Measurements from ENCODE around the gene SHROOM3. TPM values are rescaled to one million over a fixed set of nuclear protein-coding genes. Genes with fewer than 3 reads are reported as not detected.

Gene SHROOM3
- total and polyA plus RNA-seq, 2 of the 13 experiments (the other 11 are each of a cell fraction or from before 2014, with no cell fraction given), result 0.01 TPM; not detected in 1

GRCh38 chr4:76622126-76622525 lies 187.1 kb downstream of the SHROOM3 start:
- intact Hi-C loops (cut with micrococcal nuclease; ENCODE audit: unreplicated experiment), result no loop called here
- ChIA-PET POLR2A (no interaction called here), CTCF (ENCODE audit: low intra/inter-chr PET ratio, low total read pairs) (no interaction called here)
- H3K79me2 ChIP-seq (ENCODE audit: insufficient read depth, low read length), result no peaks in the 10 kb centered on the region
- BruUV-seq (replicated peaks), result no TSS peak
- H4K20me1 ChIP-seq (ENCODE audit: insufficient read depth, low read length), result no peaks in the 10 kb centered on the region
- H3K9me3 ChIP-seq (ENCODE audit: low read length), result no peaks in the 10 kb centered on the region
- no peaks in the 10 kb centered on the region for H3K36me3 ChIP-seq (replicated peaks in 1 of 2; ENCODE audit: control insufficient read depth in 1 of 2, insufficient read depth in 2 of 2, low read length in 2 of 2)
- no peaks in the 10 kb centered on the region for H3K4me1 ChIP-seq (ENCODE audit: insufficient read depth, low read length)
- TF ChIP-seq ZNF710 (CRISPR knock-in tag; IDR thresholded peaks at IDR 0.05; ENCODE audit: borderline replicate concordance), result no peak
- TF ChIP-seq ZNF17 (CRISPR knock-in tag; IDR thresholded peaks at IDR 0.05), result no peak
- no peak for TF ChIP-seq ELF1 (CRISPR knock-in tag; IDR thresholded peaks at IDR 0.05)
- TF ChIP-seq ZKSCAN1 (IDR thresholded peaks at IDR 0.05; ENCODE audit: low read length), result no peak
- TF ChIP-seq, protein P1, sequence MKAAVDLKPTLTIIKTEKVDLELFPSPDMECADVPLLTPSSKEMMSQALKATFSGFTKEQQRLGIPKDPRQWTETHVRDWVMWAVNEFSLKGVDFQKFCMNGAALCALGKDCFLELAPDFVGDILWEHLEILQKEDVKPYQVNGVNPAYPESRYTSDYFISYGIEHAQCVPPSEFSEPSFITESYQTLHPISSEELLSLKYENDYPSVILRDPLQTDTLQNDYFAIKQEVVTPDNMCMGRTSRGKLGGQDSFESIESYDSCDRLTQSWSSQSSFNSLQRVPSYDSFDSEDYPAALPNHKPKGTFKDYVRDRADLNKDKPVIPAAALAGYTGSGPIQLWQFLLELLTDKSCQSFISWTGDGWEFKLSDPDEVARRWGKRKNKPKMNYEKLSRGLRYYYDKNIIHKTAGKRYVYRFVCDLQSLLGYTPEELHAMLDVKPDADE (CRISPR knock-in tag; IDR thresholded peaks at IDR 0.05), result no peak
- no peak for TF ChIP-seq NFIB (CRISPR knock-in tag; IDR thresholded peaks at IDR 0.05; ENCODE audit: borderline replicate concordance)
- TF ChIP-seq KDM3A (CRISPR knock-in tag; IDR thresholded peaks at IDR 0.05; ENCODE audit: low read depth), result no peak
- TF ChIP-seq CEBPB (IDR thresholded peaks at IDR 0.05; ENCODE audit: borderline replicate concordance, low read depth, low read length), result no peak
- no peak for TF ChIP-seq ZNF768 (CRISPR knock-in tag; IDR thresholded peaks at IDR 0.05)
- TF ChIP-seq GFI1 (CRISPR knock-in tag; IDR thresholded peaks at IDR 0.05; ENCODE audit: borderline replicate concordance), result no peak
- TF ChIP-seq BCL6 (CRISPR knock-in tag; IDR thresholded peaks at IDR 0.05), result no peak
- no peak for TF ChIP-seq ATAD3A (CRISPR knock-in tag; IDR thresholded peaks at IDR 0.05)
- no peak for TF ChIP-seq ZBTB1 (CRISPR knock-in tag; IDR thresholded peaks at IDR 0.05; ENCODE audit: borderline replicate concordance)
- no peak for TF ChIP-seq PHF20 (CRISPR knock-in tag; IDR thresholded peaks at IDR 0.05)
- TF ChIP-seq, protein P2, sequence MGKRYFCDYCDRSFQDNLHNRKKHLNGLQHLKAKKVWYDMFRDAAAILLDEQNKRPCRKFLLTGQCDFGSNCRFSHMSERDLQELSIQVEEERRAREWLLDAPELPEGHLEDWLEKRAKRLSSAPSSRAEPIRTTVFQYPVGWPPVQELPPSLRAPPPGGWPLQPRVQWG (CRISPR knock-in tag; IDR thresholded peaks at IDR 0.05; ENCODE audit: borderline replicate concordance, low read depth), result no peak
- no peak for TF ChIP-seq EZH2 (conservative IDR thresholded peaks at IDR 0.05; ENCODE audit: low read depth, low read length)
- TF ChIP-seq SP140L (CRISPR knock-in tag; IDR thresholded peaks at IDR 0.05; ENCODE audit: borderline replicate concordance), result no peak
- no peak for TF ChIP-seq KAT2B (IDR thresholded peaks at IDR 0.05; ENCODE audit: borderline replicate concordance, low read depth, low read length)
- TF ChIP-seq, protein P3, sequence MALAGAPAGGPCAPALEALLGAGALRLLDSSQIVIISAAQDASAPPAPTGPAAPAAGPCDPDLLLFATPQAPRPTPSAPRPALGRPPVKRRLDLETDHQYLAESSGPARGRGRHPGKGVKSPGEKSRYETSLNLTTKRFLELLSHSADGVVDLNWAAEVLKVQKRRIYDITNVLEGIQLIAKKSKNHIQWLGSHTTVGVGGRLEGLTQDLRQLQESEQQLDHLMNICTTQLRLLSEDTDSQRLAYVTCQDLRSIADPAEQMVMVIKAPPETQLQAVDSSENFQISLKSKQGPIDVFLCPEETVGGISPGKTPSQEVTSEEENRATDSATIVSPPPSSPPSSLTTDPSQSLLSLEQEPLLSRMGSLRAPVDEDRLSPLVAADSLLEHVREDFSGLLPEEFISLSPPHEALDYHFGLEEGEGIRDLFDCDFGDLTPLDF (CRISPR knock-in tag; IDR thresholded peaks at IDR 0.05), result no peak
- no peak for TF ChIP-seq ZNF256 (CRISPR knock-in tag; conservative IDR thresholded peaks at IDR 0.05)
- FAIRE-seq, result no peak
- no peak for DNase-seq (ENCODE audit: low spot score)
- ATAC-seq, result no peak
- H3K27ac ChIP-seq (ENCODE audit: extremely low read length, insufficient read depth, low read length), result no peak overlapping the region
- peaks cover 1 to 4% of the 10 kb centered on the region in 2 experiments; a peak in 2 of 5 replicates for H3K27me3 ChIP-seq (ENCODE audit: control insufficient read depth in 1 of 2, insufficient read depth in 2 of 2, low read length in 2 of 2)
- H3K9ac ChIP-seq (ENCODE audit: insufficient read depth, low read depth, low read length), result no peak overlapping the region
- in situ Hi-C loops (cut with HindIII; ENCODE audit: extremely low pct_ligation_motif_present, low pct_unique_long_range_greater_than_20kb), result no loop called here
- 43% methylated on average over 4 of the region's 4 CpGs for WGBS (ENCODE audit: low lambda C conversion rate)
- no peak overlapping the region for H2AFZ ChIP-seq (ENCODE audit: low read length)
- no peak overlapping the region for H3K4me2 ChIP-seq (ENCODE audit: low read depth, low read length)
- H3K4me3 ChIP-seq (replicated peaks in 1 of 3; ENCODE audit: insufficient read depth in 1 of 3, low read depth in 2 of 3, low read length in 3 of 3), result no peak overlapping the region

Data from HepG2 (cell line).